HG03342 (cell line): ENCODE measurements around the gene RPL10A.
A peak's percentile ranks its signal among the peaks of the same experiment; 100 is the strongest.
"Not testable (repeated sequence)": the region's sequence is repeated elsewhere in the genome, so short reads cannot be mapped to it uniquely, and the experiment has no call there.

Source experiments
- ATAC-seq: cut with Tn5 transposase; IDR thresholded peaks from one replicate; pipeline ENCODE4 v1.9.1; 2021; ENCODE audit warnings: mild to moderate bottlenecking, moderate library complexity; ENCODE audit not compliant: unreplicated experiment

The RPL10A gene

DNA sequence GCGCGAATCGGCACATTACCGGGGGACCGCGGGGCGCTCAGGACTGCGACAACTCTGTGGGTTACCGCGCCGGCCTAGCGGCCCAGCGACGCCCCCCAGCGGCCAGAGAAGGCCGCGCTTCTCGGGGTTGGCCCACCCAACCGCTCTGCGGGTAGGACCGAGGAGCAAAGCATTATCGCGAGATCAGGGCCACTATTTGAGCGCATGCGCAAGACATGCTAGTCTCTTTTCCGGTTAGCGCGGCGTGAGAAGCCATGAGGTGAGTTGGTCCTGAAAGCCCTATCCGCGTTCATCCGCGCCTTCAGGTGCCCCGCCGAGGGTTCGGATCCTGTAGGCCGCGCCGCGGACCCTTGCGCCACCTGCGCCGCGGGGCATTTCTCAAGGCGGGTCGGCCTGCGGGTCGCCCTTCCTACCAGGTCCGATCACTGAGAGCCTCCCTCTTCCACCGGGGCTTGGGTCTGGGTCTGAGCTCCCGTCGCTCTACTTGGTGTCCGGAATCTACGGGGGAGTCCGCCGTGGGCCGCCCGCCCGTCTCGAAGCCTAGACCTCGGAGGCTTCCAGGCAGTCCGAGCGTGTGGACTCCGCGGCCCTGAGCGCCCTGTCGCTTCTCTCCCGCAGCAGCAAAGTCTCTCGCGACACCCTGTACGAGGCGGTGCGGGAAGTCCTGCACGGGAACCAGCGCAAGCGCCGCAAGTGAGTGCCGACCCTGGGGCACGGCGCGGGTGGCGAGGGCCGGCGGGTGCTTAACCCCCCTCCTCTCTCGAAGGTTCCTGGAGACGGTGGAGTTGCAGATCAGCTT lies at the start of gene RPL10A:
Gene RPL10A (plus strand): TSS at position 221 of the 799 bp plus-strand sequence. CDS start 34 bp downstream, at position 255.
- peak; percentile 83 for ATAC-seq

DNA sequence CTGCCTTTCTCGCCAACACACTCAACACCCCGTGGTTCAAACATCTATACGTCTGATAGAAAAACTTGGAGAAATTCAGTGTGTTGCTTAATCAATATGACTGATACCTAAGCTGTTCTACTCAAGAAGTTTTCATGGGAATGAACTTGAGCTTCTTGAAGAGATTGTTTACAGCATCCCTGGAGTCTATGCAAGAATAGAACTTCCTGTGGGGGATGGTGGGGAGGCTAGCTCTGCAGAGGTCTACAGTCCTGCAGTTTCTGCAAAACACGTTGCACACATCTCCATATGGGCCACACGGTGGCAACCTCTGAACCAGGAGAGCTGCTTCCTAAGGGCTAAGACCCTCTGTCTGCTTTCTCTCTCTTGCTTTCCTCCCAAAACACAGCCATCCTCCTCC lies 48.8 kb upstream of the RPL10A start:
- no peak for ATAC-seq

DNA sequence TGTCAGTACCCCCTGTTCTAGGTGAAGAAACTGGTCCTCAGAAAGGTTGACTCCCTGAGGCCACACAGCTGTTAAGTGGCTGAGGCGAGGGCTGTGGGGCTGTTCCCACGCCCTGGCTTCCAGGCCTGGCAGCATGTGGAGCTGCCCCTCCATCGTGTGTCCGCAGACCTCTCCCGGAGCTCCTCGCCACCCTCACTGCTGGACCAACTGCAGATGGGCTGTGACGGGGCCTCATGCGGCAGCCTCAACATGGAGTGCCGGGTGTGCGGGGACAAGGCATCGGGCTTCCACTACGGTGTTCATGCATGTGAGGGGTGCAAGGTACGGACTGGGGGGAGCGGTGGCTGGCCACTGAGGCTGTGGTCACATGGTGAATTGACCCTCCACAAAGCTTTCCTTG lies 48.2 kb upstream of the RPL10A start:
- ATAC-seq = no peak

DNA sequence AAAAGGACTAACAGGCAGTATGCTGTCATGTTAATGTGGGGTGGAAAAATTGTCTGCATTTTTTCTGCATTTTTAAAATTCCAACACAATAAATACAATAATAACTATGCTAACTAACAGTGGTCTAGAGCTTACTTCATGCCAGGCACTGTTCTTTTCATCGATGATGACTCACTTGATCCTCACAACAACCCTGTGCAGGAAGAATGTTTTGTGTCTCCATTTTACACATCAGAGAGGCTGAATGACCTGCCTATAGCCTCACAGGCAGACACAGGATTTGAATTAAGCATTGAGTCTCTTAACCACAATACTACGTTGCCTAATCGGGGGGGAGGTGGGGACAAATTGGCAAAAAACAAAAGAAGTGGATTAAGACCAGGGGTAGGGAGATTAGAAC lies 42.9 kb upstream of the RPL10A start:
- ATAC-seq = no peak

DNA sequence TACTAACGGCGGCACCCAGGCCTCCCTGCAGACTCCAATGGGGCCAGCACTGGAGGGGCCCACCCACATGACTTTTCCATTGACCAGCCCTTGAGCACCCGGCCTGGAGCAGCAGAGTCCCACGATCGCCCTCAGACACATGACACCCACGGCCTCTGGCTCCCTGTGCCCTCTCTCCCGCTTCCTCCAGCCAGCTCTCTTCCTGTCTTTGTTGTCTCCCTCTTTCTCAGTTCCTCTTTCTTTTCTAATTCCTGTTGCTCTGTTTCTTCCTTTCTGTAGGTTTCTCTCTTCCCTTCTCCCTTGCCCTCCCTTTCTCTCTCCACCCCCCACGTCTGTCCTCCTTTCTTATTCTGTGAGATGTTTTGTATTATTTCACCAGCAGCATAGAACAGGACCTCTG lies 42.1 kb upstream of the RPL10A start:
- no peak for ATAC-seq

DNA sequence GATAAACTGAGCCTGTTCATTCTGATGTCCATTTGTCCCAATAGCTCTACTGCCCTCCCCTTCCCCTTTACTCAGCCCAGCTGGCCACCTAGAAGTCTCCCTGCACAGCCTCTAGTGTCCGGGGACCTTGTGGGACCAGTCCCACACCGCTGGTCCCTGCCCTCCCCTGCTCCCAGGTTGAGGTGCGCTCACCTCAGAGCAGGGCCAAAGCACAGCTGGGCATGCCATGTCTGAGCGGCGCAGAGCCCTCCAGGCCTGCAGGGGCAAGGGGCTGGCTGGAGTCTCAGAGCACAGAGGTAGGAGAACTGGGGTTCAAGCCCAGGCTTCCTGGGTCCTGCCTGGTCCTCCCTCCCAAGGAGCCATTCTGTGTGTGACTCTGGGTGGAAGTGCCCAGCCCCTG lies 40.8 kb upstream of the RPL10A start:
- ATAC-seq = no peak

DNA sequence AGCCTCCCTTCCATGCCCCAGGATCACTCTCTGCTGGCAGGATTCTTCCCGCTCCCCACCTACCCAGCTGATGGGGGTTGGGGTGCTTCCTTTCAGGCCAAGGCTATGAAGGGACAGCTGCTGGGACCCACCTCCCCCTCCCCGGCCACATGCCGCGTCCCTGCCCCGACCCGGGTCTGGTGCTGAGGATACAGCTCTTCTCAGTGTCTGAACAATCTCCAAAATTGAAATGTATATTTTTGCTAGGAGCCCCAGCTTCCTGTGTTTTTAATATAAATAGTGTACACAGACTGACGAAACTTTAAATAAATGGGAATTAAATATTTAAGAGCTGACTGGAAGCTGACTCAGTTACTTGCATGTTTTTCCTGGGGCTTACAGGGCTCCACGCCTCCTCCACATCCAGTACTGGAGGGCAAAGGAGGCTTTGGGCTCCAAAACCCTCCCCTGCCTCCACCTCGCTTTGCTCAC lies 40.3 kb upstream of the RPL10A start:
- ATAC-seq = no peak

DNA sequence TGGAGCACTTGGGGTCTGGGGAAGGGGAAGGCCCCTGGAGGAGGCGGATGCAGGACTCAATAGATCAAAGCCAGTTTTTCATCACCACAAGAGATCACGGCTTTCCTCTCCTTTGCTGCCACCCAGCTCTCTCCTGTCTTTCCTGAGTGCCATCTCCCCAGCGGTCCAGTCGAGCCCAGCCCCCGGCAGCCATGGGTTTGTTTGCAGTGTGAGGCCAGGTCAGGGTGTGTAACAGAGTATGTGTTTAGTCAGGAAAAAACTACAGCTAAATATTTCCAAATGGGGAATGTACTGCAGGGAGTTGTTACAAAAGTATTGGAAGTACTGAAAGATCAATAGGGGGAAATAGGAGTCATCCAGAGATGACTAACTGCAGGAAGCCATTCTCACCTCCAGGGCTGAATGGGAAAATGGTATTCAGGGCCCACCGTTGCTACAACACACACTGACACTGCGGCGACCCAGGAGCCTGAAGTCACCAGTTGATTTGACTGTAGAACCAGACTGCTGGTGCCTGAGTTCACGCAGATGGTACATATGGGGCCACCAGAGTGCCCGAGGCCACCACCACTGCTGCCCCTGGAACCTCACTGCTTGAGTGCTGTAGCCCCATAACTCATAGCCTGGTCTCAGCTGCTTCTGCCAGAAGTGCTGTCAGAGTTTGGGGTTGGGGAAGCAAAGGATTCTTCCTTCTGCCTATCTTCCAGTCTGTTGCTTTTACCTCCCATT lies 39.6 kb upstream of the RPL10A start:
- ATAC-seq = no peak

DNA sequence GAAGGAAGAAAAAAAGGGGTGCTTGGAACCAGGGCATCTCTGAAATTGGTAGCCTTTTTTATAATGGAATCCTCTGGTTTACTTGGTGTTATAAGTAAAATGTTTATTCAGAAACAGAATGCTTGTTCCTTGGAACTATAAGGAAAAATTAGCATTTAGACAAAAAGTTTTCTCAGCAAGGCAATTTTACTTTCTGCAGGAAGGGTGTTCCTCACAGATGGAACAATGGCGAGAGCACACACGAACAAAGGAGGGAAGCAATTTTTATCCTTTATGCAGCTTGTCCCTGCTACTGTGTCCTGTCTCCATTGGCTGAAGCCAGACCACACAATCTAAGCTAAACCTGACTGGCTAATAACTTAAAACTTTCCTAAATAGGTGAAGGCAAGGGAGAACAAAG lies 38.7 kb upstream of the RPL10A start:
- no peak for ATAC-seq

DNA sequence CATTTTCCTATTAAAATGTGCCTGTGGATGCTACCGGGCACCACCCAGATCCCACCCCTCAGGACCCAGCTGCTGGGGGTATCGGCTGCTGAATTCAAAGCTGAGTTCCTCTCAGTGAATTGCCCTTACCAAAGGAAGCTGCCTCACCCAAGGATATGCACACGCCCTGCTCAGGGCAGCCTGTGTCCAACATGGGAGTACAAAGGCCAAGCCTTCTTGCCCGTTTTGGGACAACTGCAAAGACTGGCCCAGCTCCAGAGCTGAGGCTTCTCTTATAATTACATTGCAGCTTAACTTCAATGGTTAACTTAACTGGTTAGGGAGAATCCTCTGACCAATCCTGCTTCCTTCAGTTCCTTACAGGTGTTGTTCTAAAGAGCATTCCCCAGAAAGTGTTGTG lies 35.9 kb upstream of the RPL10A start:
- ATAC-seq = no peak

DNA sequence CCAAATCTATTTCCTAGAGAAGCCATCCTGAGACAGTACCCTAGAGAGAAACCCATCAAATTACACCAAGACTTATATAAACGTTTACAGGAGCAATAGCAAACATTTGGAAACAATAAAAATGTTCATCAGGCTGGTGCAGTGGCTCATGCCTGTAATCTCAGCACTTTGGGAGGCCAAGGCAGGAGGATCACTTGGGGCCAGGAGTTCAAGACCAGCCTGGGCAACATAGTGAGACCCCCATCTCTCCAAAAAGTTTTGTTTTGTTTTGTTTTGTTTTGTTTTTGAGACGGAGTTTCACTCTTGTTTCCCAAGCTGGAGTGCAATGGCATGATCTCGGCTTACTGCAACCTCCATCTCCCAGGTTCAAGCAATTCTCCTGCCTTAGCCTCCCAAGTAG lies 35.5 kb upstream of the RPL10A start:
- not testable (repeated sequence) for ATAC-seq

DNA sequence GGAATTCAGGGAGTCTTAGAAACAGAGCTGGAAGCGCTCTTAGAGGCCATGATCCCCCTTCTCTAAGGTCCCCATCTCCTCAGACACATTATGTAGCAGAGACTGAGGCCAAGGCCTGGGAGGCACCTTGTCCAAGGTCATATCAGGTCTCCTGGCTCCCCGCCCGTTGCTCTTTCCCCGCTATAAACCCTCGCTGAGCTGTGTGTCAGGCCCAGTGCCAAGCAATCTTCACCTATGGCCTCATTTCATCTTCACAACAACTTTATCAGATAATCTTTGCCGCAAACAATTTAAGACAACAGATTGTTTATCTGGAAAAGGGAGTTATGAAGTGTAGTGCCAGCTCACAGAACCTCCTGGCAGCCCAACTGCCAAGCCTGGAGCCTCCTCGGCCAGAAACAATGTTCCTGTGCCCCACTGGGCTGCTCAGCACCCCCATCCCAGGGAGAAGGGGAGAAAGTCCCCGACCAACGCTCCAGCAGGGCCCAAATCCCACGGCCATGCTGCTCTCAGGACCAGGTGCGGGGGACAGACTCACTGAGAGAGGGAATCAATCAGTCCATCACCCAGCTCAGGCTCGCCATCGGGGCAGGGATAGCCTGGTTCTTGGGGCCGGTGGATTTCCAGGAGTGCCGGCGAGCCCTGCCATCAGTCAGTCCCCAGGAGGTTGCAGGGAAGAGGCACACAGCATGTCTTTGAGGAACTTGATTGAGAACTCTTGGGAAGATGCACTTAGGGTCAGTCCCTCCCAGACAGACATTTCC lies 32.9 kb upstream of the RPL10A start:
- no peak for ATAC-seq

DNA sequence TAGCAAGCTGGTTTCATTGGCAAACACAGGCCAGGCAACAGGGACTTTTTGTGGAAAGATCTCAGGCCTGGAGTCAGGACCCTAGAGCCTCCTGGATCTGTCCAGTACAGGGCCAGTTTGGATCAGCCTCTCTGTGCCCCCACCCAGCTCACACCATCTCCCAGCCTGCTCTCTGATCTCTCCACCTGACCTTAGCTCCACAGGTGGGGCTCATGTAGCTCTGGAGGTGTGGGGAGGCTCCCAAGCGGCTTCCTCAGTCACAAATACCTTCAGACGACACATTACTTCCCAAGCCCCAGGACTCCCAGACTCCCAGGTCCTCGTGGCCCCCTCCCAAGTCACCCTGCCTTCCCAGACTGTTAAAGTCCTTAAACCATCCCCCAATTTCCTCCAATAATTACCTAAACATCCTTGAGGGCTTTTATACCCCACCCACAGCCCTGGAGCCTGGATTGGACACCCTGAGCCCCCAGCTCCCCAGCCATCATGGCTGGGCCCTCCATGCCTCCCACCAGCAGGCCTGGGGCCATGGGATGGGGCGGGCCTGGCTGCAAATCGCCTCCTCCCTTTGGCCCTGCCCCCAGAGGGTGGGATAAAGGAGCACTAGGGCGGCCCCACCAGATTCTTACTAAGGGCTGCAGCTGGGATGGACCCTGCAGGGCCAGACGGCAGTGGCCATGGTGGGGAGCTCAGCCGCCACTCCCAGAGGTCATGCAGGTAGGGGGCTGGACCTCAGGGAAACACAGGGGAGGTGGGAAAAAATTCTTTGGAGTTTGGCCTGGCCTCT lies 31.9 kb upstream of the RPL10A start:
- no peak for ATAC-seq

DNA sequence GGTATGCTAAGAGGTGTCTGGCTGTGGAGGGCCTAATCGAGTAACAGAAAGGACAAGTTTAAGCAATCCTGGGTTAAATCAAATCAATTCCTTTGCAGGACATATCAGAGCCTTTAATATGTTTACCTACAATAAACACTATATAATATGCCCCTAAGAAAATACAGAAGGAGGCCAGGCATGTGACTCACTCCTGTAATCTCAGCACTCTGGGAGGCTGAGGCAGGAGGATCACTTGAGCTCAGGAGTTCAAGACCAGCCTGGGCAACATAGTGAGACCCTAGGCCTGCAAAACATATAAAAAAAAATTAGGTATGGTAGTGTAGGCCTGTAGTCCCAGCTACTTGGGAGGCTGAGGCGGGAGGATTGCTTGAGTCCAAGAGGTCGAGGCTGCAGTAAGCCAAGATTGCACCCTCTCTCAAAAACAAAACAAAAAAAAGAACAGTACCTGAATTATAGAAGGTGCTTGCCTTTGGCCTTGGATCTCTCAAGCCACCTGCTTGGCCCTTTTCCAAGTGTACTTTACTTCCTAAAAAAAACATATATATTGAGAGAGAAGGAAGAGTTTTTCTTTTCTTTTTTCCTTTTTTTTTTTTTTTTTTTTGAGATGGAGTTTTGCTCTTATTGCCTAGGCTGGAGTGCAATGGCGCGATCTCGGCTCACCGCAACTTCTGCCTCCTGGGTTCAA lies 29.7 kb upstream of the RPL10A start:
- ATAC-seq = not testable (repeated sequence)

DNA sequence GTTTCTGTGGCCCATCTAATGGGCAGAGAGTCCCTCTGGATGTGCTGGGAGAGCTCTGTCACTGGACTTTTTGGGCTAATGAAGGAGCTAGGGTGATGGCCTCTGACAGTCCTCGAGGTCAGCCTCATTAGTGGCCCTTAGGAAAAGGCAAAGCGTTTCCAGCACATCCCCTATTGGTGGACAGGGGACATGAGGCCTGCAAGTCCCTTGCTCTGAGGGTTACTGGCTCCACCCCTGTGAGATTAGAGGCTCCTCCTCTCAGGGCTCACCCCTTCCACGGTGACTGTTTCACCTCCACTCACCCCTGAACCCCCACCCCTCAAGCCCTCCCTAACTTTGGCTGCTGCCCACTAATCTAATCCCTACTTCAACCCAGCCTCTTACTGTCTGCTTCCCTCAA lies 28.9 kb upstream of the RPL10A start:
- no peak for ATAC-seq

DNA sequence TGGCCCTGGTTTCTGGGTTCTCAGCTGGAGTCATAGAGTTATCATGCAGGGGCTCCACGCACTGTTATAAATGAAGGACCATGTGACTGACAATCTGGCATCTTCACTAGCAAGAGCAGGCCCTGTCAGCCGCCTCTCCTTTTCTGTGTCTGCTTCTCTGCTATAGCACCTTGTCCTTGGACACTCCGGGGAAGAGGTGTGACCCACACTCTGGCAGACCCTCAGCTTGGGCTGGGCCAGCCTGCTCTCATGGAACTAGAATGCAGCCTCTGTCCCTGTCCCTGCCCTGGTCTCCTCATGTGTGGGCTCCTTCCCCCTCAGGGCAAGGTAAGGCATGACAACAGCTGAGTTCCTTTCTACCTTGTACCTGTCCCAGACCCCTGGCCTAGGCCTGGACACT lies 27.0 kb upstream of the RPL10A start:
- ATAC-seq = no peak

DNA sequence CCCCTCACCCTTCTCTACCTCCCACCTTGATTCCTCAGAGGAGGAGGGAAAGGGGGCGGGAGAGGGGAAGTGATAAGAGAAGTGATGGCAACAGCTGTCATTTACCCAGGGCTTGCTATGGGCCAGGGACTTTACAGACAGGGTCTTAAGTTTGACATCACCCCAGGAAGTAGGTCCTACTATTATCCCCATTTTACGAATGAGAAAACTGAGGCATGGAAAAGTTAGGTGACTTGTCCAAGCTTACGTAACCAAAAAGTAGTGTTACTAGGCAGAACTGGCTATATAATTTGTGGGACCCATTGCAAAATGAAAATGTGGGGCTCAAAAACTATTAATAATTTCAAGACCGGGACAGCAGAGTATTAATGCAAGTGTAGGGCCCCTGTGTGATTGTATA lies 26.6 kb upstream of the RPL10A start:
- ATAC-seq = no peak

DNA sequence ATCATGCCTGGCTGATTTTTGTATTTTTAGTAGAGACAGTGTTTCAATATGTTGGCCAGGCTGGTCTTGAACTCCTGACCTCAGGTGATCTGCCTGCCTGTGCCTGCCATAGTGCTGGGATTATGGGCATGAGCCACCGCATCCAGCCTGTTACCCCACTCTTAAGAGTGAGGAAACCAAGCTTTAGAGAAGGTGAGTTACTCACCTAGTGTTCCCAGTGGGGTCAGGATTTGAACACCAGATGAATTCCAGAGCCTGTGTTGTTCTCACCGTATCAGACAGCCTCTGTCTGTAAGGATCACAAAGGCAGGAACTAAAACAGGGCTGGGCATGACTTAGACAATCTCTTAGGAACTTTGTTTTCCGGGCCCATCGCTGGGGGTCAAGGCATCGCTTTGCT lies 25.5 kb upstream of the RPL10A start:
- no peak for ATAC-seq

DNA sequence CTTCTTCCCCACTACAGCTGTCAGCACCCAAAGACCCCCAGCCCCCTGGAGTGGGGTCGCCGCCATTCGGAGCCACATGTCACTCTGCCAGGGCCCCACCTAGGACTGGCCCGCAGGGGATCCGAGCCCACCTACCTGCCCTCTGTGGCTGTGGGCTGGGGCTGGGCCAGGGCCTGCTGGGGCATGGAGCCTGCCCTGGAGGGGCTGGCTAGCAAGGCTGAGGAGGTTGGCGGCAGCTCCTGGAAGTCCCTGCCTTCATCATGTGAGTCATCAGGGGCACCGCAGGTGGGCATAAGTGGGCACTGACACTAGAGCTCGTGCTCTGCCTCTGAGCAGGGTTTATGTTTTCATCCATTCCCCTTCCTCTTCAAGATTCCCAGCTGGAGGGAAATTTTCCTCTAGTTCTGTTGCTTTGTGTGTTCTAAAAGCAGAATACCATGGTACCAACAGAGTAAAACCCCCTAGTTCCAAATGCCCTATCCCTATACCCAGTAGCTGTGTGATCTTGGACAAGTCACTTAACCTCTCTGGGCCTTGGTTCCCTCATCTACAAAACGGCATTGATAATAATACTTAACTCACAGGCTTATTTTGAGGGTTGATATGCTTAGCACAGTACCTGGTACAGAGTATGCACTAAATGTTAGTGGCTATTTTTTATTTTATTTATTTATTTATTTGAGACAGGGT lies 24.7 kb upstream of the RPL10A start:
- ATAC-seq = no peak

DNA sequence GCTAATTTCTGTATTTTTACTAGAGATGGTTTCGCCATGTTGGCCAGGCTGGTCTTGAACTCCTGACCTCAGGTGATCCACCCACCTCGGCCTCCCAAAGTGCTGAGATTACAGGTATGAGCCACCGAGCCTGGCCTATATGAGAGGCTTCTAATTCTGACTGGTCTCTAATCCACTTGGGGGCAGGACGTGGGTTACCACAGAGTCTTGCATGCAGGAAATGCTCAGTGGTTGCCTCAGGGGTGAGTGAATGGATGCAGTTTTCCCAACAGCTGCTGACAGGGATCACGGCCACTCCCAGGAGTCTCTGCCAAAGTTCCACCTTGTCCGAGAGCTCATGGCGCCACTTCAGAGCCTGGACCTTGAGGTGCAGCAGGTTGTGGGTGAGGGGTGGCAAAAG lies 22.5 kb upstream of the RPL10A start:
- ATAC-seq = no peak
